HG03097 (cell line): ENCODE results near the gene RAP1A.
A peak's percentile ranks its signal among the peaks of the same experiment; 100 is the strongest.

ENCODE experiments used
- ATAC-seq: cut with Tn5 transposase; IDR thresholded peaks from one replicate; pipeline ENCODE4 v1.9.1; 2021; ENCODE audit not compliant: unreplicated experiment, low FRiP score

Gene RAP1A

DNA sequence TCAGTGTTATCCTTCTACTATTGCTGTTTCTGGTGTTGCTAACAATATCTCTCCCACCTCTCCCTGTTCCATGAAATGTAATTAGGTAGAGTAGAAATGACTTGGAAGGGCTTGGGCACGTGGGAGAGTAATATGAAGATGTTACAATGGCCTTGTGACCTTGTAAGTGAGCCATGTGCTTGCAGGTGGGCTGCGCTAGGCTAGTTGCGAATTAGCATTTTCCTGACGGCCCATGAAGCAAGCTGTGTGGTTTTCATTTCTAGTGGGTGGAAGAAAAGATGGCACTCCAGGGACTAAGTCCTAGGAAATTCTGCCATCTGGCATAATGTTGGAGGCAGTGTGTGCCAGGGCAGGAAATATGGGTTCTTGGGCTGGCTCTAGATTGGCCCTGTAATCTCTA, 128.4 kb downstream of the RAP1A start:
- ATAC-seq, result no peak

DNA sequence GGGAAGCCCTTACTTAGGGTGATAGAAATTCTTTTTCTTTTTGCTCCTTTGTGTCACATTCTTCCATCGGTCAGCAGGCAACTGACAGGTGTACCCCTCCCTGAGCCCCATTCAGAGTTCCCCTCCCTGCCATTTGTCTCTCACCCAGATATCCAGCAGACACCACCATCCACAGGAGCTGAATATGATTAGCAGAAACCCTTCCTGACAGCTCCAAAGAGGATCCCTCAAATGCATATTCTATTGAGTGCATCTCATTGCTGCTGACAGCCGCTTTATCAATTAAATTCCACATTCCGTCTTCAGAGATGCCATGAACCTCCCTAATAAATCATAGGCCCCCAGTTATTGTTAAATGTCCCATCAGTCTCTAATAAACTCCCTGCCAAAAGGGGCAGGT, 130.0 kb downstream of the RAP1A start:
- ATAC-seq, result no peak

DNA sequence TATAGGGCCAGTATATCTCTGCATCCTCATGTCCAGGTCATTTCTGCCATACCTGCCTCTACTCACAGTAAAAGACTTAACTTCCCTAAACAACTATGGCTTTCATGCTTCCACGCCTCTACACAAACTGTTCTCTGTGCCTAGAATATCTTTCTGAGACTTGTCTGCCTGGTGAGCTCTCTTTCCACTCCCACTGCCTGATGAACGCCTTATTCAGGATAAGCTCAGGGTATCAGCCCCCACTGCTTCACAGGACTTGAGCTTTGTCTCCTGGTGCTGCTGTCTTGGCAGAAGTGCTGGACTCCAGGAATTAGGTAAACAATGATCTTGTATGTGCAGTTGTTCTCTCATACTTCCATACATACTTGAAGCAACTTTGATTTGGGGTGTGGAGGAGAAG, 131.3 kb downstream of the RAP1A start:
- ATAC-seq, result no peak

DNA sequence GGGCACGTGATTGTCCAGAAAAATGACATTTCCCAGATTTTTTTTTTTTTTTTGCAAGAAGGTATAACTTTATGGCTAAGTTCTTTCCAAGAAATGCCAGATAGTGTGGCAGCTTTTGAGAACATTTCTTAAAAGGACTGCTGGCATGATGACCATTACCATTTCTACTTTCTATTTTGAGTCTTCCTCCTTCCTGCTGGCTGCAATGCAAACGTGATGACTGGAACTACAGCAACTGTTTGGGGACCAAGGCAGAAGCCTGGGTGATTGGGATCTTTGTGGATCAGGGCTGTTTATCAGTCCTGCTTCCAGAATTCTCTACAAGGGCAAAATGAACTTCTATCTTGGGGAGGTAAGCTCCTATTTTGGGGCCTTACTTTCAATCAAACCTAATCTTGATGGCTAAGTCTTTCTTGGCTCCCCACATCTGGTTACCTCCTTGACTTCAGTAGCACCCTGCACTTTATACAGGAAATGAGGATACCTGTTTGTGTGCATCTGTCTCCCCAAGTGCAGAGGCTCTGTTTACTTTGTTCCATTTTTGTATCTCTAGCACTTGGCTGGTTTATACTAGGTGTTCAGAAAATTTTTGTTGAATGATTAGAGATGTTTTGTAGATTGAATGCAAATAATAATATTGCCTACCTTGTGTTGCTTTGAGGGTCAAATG, 132.5 kb downstream of the RAP1A start:
- ATAC-seq, result no peak

DNA sequence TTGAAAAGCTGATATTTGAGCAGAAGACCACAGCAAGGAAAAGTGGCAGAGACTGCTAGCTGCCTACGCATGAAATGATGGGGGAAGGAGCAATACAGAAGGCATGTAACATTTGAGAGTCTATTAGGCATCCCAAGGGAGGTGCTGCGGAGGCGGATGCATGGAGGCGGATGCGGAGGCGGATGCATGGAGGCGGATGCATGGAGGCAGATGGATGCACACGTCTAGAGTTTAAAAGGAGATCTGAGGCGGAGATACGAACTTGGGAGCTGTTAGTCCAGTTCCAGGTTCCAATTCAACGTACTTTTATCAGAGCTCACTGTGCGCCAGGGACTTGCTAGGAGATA, 135.4 kb downstream of the RAP1A start:
- ATAC-seq, result peak; percentile 4

DNA sequence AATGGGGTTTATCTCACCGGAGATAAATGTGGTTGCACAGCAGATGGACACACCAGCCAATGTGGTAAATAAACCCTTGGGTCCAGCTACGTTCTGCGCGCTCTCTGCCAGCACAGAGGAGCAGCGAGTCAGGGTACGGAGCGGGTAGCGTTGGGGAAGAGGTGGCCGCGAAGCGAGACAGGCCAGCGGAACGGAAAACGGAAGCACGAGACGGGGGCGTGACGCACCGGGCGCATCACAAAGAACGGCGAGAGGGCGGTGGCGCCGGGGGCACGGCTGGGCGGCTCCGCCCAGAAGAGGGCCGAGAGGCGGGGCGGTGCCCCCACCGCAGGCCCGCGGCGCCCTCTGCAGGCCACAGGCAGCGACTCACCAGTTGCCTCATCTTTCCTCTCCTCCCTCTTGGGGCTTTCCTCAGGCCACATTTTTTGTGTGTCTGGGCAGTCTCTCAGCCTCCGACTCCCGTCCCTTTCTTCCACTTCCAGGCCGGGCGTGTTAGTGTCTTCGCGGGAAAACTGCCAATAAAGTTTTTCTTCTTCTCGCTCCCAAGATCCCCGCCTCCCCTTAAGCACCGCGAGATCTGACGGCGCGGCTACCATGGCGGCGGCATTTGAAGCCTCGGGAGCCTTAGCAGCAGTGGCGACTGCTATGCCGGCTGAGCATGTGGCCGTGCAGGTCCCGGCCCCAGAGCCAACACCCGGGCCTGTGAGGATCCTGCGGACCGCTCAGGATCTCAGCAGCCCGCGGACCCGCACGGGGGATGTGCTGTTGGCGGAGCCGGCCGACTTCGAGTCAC, 135.9 kb downstream of the RAP1A start, which contains the start of gene DDX20:
Gene DDX20, plus strand, starts transcription at position 571 of the 793 bp plus-strand sequence. Its CDS starts 24 bp downstream, at position 595.
- peak; percentile 86 for ATAC-seq

DNA sequence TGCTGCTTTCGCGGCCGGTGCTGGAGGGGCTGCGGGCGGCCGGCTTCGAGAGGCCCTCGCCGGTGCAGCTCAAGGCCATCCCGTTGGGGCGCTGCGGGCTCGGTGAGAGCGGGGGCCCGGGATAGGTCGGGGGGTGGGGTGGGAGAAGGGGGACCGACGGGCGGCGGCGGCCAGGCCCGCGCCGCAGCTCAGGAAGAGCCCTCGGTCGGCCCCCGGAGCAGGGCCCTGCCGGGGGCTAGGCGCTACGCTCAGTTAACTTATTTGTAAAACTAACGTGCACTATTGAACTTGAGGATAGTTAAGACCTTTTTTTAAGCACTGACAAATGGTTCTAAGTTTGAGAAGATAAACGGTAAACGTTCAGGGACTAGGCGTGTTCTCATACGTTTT, 136.5 kb downstream of the RAP1A start:
- peak; percentile 13 for ATAC-seq

DNA sequence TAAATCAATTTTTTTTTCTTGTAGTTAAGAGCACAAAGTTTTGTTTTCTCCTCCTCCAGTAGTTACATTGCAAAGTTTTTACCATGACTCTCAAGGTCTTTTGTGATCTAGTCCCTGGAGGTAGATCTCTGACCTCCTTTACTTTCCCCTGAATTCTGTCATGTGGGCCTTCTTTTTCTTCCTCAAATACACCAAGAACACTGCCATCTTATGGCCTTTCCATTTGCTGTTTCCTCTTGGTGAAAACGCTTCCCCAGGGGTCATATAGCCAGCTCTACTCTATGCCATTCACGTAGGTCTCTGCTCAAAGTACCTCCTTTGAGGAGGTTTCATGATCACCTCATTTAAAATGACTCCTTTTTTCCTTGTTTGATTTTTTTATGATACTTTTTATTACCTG, 138.8 kb downstream of the RAP1A start:
- no peak for ATAC-seq

DNA sequence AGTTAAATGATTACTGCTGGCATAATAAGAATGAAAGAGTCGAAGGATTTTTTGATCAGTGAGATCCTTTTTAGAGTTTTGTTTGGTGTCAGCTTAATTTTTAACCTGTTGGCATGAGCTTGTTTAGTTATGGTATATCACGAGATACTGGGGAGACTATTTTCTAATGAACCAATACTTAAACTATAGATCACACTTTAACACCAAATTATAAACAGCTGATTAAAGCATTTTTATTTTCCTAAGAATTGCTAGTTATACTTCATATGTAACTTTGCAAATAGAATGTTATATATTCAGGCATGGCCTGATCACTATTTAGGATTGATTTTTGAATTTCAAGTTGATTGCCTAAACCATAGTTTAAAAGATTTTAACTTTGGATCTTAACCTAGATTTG, 142.1 kb downstream of the RAP1A start:
- no peak for ATAC-seq

DNA sequence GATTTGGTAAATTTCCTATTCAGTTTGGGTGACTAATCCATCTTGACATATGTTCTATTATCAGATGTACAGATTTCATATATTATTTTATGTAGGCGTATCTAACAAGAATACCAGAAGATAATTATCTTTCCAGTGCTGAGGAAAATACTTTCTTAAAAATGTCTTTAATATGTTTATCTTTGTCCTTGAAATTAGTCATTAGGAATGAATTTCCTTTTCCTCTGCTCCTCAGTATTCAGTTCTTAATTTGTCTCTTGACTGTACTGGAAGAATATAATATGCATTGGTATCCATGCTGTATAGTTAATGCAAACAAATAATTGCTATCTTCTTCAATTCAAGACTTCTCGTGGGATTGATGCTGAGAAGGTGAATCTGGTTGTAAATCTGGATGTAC, 142.7 kb downstream of the RAP1A start:
- ATAC-seq, result no peak
